CD4-positive, alpha-beta T cell (primary cell): ENCODE data around the gene ERN1. TPM values are rescaled to one million over a fixed set of nuclear protein-coding genes. Genes with fewer than 3 reads are reported as not detected.

ENCODE experiments used
- ATAC-seq: fragments of 200-7000 bp; cut with Tn5 transposase; one replicate; pipeline ENCODE4 v1.10.0; 2022; ENCODE audit warnings: mild to moderate bottlenecking; ENCODE audit not compliant: poor library complexity
- CTCF ChIA-PET: fragments of 350-600 bp; sonication (Branson Sonifier 250); formaldehyde crosslinking; loops from one replicate; lab custom pipeline; 2021; ENCODE audit warnings: antibody characterized with exemption, inconsistent platforms; lab: Charles Lee
- POLR2A ChIA-PET: fragments of 350-600 bp; sonication (Branson Sonifier 250); formaldehyde crosslinking; loops from one replicate; lab custom pipeline; 2021; ENCODE audit warnings: antibody characterized with exemption, inconsistent platforms; lab: Charles Lee
- DNase-seq, 14 experiments: peaks; one replicate each; pipeline ENCODE4 v3.0.0-alpha.2; 2013 to 2020; ENCODE audit warnings: mixed read lengths in 2 of 14
- H3K27ac ChIP-seq, 2 donors: one replicate each; pipeline versions ENCODE4 v1.5.1 to v1.7.0; 2013; ENCODE audit warnings: low read length in 2 of 2, low read depth in 1 of 2, mild to moderate bottlenecking in 1 of 2
- H3K27me3 ChIP-seq, 2 experiments: 1 replicate in 1 of 2; 2 replicates in 1 of 2; pipeline versions ENCODE4 v1.6.1 to v1.7.0; 2013; ENCODE audit warnings: low read length in 2 of 2, control low read depth in 1 of 2, mild to moderate bottlenecking in 1 of 2, moderate library complexity in 1 of 2; ENCODE audit not compliant: insufficient read depth in 2 of 2, control insufficient read depth in 1 of 2
- H3K36me3 ChIP-seq: one replicate; pipeline ENCODE4 v1.6.1; 2013; ENCODE audit warnings: low read length, control low read depth; ENCODE audit not compliant: insufficient read depth
- H3K4me1 ChIP-seq: one replicate; pipeline ENCODE4 v1.6.1; 2013; ENCODE audit warnings: low read length, control low read depth; ENCODE audit not compliant: insufficient read depth
- H3K4me3 ChIP-seq: one replicate; pipeline ENCODE4 v1.5.1; 2013; ENCODE audit warnings: mild to moderate bottlenecking, low read length, moderate library complexity
- H3K9me3 ChIP-seq, 2 experiments: 1 replicate in 1 of 2; 2 replicates in 1 of 2; pipeline versions ENCODE4 v1.6.1 to v1.7.0; 2013; ENCODE audit warnings: low read length in 2 of 2, mild to moderate bottlenecking in 2 of 2, control low read depth in 1 of 2, moderate library complexity in 1 of 2; ENCODE audit not compliant: control insufficient read depth in 1 of 2, insufficient read depth in 1 of 2
- H3K27ac Mint-ChIP-seq: one replicate; pipeline ENCODE4 v1.8.0; 2020; ENCODE audit warnings: mixed read lengths
- H3K27me3 Mint-ChIP-seq: one replicate; pipeline ENCODE4 v1.8.0; 2021; ENCODE audit warnings: mixed read lengths
- H3K36me3 Mint-ChIP-seq: one replicate; pipeline ENCODE4 v1.8.0; 2021; ENCODE audit warnings: low read depth, mixed read lengths
- H3K4me1 Mint-ChIP-seq: one replicate; pipeline ENCODE4 v1.8.0; 2021; ENCODE audit warnings: low read depth, mixed read lengths
- H3K4me3 Mint-ChIP-seq: one replicate; pipeline ENCODE4 v1.8.0; 2020; ENCODE audit warnings: mild to moderate bottlenecking, mixed read lengths
- H3K9me3 Mint-ChIP-seq: one replicate; pipeline ENCODE4 v1.8.0; 2020; ENCODE audit warnings: mixed read lengths
- CTCF ChIP-seq: fragments of 200-600 bp; IDR thresholded peaks from one replicate; pipeline ENCODE4 v1.8.0; 2022; ENCODE audit warnings: antibody characterized with exemption, mild to moderate bottlenecking
- intact Hi-C, 2 experiments: fragments of 100-400 bp; cut with DNase I in 1 of 2; cut with micrococcal nuclease in 1 of 2; formaldehyde crosslinking; loops; one replicate each; pipeline versions ENCODE4 v1.15.1 to v1.9.0; 2023 to 2025; cut with DNase I, micrococcal nuclease
- total RNA-seq, 174 experiments: library from RNA in 2 of 174; stranded (reverse) in 2 of 174; gene quantifications; one replicate each; pipeline ENCODE4 v1.2.3 and lab custom pipeline; 2021 to 2026

ERN1 gene
- total RNA-seq, 2 experiments from 2014 or later: 62.7 to 67.8 TPM

DNA sequence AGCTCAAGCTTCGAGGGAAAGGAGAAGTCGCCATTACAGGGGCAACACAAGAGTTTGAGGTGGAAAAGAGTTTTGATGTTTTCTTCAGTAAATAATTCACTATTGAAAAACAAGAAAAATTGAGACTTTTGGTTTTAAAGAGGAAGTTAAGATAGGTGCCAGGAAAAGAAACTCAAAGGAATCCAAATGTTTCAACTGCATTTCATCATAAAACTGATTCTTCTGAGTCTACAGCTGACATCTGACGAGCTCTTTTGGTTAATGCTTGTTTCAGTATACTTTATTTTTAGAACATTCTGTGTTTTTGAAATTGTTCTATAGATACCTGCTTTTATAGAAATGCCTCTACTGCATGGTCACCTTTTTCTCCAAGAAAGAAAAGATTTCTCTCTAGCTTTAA, 54.0 kb downstream of the ERN1 start:
- POLR2A ChIA-PET: interaction anchor here (0.7 to 1.9 kb wide), 5 partner anchors 23 to 70 kb away, joined by 3 to 9 read pairs (median 5); partner anchors contain the start of gene ICAM2
- H3K36me3 ChIP-seq: peaks cover 75% of the 10 kb centered on the region
- Mint-ChIP-seq H3K4me3 (no peak overlapping the region), H3K27me3 (no peaks in the 10 kb centered on the region), H3K4me1 (peaks cover 44% of the 10 kb centered on the region), H3K9me3 (no peaks in the 10 kb centered on the region), H3K27ac (no peak overlapping the region), H3K36me3 (peaks cover 90% of the 10 kb centered on the region)
- peaks cover 29% of the 10 kb centered on the region for H3K4me1 ChIP-seq
- intact Hi-C loops: loop anchor here in 1 of 2 experiments (2.0 to 5.0 kb wide), 2 partner anchors 17 to 36 kb away; no protein-coding TSS in a partner anchor
- H3K9me3 ChIP-seq: no peaks in the 10 kb centered on the region
- no peak for TF ChIP-seq CTCF
- DNase-seq (no peak), ATAC-seq (no peak)
- H3K4me3 ChIP-seq: no peak overlapping the region
- H3K27ac ChIP-seq: no peak overlapping the region
- H3K27me3 ChIP-seq: no peaks in the 10 kb centered on the region
- CTCF ChIA-PET: interaction anchor here (1.4 kb wide), 1 partner anchor 47 kb away, joined by 3 read pairs; no protein-coding TSS in a partner anchor

GRCh38 chr17:64074704-64075426, 55.1 kb downstream of the ERN1 start:
- peaks cover 2% of the 10 kb centered on the region for H3K9me3 Mint-ChIP-seq
- CTCF ChIA-PET: no interaction called here
- no peaks in the 10 kb centered on the region for H3K27me3 Mint-ChIP-seq
- peaks cover 21% of the 10 kb centered on the region for H3K4me1 ChIP-seq
- no peak overlapping the region for H3K4me3 ChIP-seq
- peak in 2 of 14 experiments; percentile 47 to 55 for DNase-seq
- intact Hi-C loops: loop anchor here in 1 of 2 experiments (2.0 to 5.0 kb wide), 2 partner anchors 18 to 37 kb away; no protein-coding TSS in a partner anchor
- H3K4me3 Mint-ChIP-seq: no peak overlapping the region
- peaks cover 92% of the 10 kb centered on the region for H3K36me3 Mint-ChIP-seq
- TF ChIP-seq CTCF: no peak
- peaks cover 0 to 8% of the 10 kb centered on the region in 2 experiments for H3K9me3 ChIP-seq
- H3K27ac Mint-ChIP-seq: no peak overlapping the region
- H3K27me3 ChIP-seq: no peaks in the 10 kb centered on the region
- peaks cover 33% of the 10 kb centered on the region for H3K4me1 Mint-ChIP-seq
- H3K36me3 ChIP-seq: peaks cover 85% of the 10 kb centered on the region
- no peak overlapping the region for H3K27ac ChIP-seq
- POLR2A ChIA-PET: interaction anchor here (0.7 to 2.2 kb wide), 7 partner anchors 11 to 71 kb away, joined by 3 to 12 read pairs (median 4); partner anchors contain the start of gene ICAM2
- ATAC-seq: no peak

DNA sequence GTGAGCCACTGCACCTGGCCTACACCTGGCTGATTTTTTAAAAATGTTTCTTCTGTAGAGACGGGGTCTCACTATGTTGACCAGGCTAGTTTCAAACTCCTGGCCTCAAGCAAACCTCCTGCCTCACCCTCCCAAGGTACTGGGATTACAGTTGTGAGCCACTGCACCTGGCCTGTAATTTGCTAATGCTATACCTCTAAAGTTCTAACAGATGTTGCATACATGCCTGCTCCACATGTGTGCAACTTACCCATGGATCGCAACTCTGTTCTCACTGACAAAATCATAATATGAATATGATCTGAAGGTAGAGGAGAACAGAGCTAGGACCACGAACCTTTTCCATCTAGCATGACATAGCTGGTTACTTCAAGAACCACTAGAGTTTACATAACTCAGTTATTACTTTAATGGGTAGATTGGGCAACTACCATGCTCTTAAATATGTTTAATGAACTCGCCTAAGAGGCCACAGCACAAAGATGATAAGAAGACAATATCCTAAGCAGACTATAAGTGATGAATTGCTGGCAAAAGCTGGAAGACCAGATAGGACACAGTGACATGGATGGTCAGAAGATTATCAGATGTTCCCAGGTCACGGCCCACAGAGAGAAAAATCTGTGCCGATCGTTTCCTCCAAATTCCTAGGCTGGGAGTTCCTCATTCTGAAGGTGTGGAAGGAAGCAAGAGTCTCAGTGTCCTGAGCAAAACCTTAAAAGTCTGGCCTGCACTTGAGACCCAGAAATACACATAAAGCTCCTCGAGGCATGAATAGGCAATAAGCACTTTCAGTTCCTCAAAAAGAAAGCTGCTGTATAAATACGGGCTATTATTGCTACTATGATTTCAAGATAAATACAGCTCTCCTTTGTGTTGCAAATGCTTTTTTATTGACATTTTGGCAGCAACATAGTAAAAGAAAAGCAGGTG, 55.9 kb downstream of the ERN1 start:
- H3K27ac Mint-ChIP-seq: no peak overlapping the region
- H3K4me3 Mint-ChIP-seq: no peak overlapping the region
- H3K4me3 ChIP-seq: no peak overlapping the region
- peaks cover 85% of the 10 kb centered on the region for H3K36me3 ChIP-seq
- peaks cover 0 to 16% of the 10 kb centered on the region in 2 experiments for H3K9me3 ChIP-seq
- no peaks in the 10 kb centered on the region for H3K27me3 ChIP-seq
- peaks cover 2% of the 10 kb centered on the region for H3K9me3 Mint-ChIP-seq
- H3K4me1 Mint-ChIP-seq: peaks cover 26% of the 10 kb centered on the region
- ChIA-PET CTCF (no interaction called here), POLR2A (interaction anchor here (0.7 to 2.2 kb wide), 6 partner anchors 8 to 72 kb away, joined by 3 to 12 read pairs (median 3); no protein-coding TSS in a partner anchor)
- peaks cover 92% of the 10 kb centered on the region for H3K36me3 Mint-ChIP-seq
- TF ChIP-seq CTCF: no peak
- intact Hi-C loops: loop anchor here in 1 of 2 experiments (2.0 kb wide), 1 partner anchor 19 kb away; no protein-coding TSS in a partner anchor
- peaks cover 21% of the 10 kb centered on the region for H3K4me1 ChIP-seq
- H3K27ac ChIP-seq: no peak overlapping the region
- DNase-seq: peak in 1 of 14 experiments; percentile 34
- ATAC-seq: no peak
- H3K27me3 Mint-ChIP-seq: no peaks in the 10 kb centered on the region
